Stimulated activated CD8-positive, alpha-beta memory T cell treated with anti-CD3 and anti-CD28 coated beads, Interleukin-12 subunit alpha, Interleukin-12 subunit beta, amount 100 ng/mL, for 4 hours (primary cell): ENCODE data around the gene SPAG16.
"Not testable (repeated sequence)": the region's sequence is repeated elsewhere in the genome, so short reads cannot be mapped to it uniquely, and the experiment has no call there.

Source experiments
- DNase-seq: peaks from one replicate; pipeline ENCODE4 v3.0.0-alpha.2; 2020; ENCODE audit warnings: low read depth

The SPAG16 gene

GRCh38 chr2:213271947-213272346 is 12.3 kb upstream of the SPAG16 start:
- no peak for DNase-seq

DNA sequence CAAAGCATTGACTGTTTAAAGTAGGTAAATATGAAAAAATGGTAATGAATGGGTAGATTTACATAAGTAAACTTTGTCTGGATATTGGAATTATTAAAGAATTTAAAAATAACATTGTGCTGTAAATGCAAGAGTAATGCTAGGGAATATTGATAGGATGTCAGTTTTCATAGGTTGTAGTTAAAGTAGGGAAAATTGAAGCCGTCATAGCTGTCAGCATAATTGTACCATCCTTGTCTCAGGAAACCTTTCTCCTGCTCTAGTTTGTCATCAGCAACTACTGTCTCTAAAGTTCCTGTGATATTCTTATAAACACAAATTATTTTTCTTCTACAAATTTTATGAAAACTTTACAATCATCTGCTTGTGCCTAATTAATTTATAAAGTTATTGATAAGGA is 10.1 kb upstream of the SPAG16 start:
- DNase-seq: no peak

- no peak for DNase-seq
These were observed 9.0 kb upstream of the SPAG16 start for GRCh38 chr2:213275265-213275664.

DNA sequence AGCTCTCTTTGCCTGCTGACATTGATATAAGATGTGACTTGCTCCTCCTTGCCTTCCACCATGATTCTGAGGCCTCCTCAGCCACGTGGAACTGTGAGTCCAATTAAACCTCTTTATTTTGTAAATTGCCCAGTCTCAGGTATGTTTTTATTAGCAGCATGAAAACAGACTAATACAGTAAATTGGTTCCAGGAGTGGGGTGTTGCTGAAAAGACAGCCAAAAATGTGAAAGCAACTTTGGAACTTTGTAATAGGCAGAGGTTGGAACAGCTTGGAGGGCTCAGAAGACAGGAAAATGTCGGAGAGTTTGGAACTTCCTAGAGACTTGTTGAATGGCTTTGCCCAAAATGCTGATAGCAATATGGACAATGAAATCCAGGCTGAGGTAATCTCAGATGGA is 7.1 kb upstream of the SPAG16 start:
- DNase-seq: not testable (repeated sequence)

DNA sequence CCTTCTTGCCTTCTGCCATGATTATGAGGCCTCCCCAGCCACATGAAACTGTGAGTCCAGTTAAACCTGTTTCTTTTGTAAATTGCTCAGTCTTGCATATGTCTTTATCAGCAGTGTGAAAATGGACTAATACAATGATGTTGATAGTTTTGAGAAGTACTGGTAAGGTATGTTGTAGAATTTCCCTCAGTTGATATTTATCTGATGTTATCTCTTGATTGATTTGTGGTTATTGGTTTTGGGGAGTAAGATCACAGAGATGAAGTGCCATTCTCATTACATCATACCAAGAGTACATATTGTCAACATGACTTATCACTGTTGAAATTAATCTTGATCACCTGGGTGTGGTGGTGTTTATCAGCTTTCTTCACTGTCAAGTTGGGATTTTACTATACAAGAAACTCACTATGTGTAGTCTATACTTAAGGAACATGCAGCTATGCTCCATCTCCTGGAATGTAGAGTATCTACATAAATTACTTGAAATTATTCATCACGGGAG is 5.1 kb upstream of the SPAG16 start:
- no peak for DNase-seq

GRCh38 chr2:213279971-213280370 is 4.3 kb upstream of the SPAG16 start:
- no peak for DNase-seq

- no peak for DNase-seq
These were observed 3.1 kb upstream of the SPAG16 start for GRCh38 chr2:213281156-213281555.

GRCh38 chr2:213285404-213285803 is 1.1 kb downstream of the SPAG16 start:
- no peak for DNase-seq

DNA sequence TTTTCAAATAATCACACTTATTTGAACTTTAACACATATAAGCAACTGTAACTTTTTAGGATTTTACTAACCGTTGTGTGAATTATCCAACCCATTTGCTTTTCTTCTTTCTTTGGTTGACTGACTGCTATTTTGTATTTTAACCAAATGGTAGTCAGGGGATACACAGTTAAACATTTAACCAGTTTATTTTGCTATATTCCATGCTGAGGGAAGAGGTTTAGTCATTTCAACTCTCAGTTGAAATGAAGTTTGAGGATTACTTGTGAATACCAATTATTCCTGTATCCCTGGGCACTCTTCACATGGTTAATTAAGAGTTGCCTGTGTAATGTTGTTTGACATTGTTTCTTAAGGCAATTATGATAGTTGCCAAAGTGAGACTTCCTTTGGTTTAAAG is 1.9 kb downstream of the SPAG16 start:
- no peak for DNase-seq

- no peak for DNase-seq
These were observed 4.8 kb downstream of the SPAG16 start for GRCh38 chr2:213288913-213289700.

DNA sequence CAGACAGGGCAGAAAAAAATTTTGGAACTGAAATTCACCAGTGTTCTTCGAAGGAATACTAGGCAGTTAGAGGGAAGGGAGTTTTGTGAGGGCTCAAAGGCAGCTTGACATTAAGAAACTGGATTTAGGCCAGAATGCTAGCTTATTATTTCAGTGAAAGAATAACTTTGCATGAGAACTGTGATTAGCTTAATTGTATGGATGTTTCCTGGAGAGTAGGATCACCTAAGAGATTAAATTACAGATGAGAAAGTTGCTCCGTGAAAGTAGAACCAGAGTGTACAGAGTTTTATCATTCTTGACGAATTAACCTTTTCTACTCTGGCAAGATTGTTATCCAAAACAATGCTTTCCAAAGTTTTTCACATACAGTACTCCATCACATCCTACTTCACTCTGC is 6.2 kb downstream of the SPAG16 start:
- DNase-seq: no peak

DNA sequence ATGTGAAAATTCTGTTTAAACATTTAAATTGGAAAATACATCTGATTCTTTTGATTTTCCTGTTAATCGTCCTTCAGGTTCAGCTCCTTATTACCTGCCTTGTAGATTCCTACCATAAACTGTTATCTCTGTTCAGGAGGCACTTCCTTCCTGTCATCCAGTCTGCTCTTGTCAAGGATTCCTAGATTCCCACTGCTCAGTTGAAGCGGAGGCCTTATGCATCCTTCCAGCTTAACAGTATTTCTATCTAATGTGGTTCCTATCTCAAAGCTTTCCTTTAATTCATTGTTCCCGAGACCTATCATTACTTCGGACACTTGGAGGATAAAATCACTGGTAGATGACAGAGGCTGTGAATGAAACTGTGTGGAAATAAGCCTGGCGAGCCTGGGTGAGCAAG is 12.0 kb downstream of the SPAG16 start:
- no peak for DNase-seq

- DNase-seq: no peak
These were observed 22.2 kb downstream of the SPAG16 start for GRCh38 chr2:213306316-213306942.

- no peak for DNase-seq
These were observed 31.1 kb downstream of the SPAG16 start for GRCh38 chr2:213315168-213315876.

DNA sequence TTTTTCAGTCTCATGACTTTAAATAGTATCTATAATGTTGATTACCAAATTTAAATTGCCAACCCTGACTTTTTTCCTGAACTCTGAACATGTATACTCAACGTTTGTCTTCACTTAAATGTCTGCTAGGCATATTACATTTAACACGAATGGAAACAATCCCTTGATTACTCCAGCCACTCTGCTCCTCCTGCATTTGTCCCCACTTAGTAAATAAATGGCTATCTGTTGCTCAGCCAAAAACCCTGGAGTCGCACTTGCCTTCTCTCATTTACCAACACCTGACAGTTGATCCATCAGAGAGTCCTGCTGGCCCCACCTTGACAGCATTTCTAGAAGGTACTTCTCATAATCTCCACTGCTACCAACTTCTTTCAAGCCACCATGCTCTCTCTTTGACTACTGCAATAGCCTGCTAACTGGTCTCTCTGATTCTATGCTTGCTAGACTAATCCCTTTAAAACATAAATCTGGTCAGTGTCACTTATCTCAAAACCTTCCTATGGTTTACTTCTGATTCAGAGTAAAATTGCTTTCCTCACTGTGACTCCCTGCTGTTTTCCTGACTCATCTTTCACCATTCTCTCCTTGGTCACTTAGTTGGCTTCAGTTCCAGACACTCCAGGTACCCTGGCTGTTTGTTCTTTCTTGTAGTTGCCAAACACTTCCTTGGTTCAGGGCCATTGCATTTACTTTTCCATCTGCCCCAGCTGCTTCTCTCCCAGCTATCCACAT is 31.9 kb downstream of the SPAG16 start:
- no peak for DNase-seq

GRCh38 chr2:213317929-213318328 is 33.7 kb downstream of the SPAG16 start:
- no peak for DNase-seq

DNA sequence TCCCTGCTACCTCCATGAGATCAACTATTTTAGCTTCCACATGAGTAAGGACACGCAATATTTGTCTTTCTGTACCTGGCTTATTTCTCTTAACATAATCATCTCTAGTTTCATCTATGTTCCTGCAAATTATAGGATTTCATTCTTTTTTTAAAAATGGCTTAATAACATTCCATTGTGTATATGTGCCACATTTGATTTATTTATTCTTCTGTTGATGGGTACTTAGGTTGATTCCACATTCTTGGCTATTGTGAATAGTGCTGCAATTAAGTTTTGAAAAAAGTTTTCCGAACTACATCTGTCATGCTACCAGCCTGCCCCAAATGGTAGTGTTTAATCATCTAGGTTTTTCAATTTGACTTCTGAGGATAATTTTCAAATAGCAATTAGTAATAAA is 36.3 kb downstream of the SPAG16 start:
- DNase-seq: no peak

GRCh38 chr2:213336253-213336770 is 52.0 kb downstream of the SPAG16 start:
- DNase-seq: no peak

DNA sequence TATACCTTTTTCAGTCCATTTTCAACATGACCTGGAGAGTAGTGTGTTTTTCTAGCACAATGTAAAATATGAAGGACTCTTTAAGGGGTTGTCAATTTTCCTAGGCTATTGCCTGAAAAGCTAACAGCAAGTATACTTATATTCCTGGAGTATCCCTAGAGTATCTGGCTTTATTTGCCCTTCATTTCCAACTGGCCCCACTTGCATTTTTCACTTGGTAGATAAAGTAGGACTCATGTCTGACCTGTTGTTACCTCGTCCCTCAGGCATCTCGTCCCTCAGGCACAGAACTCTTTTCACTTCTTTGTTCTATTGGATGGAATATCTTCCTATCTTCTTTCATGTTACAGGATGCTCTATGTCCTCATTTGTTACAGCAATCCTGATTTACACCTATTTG is 69.2 kb downstream of the SPAG16 start:
- no peak for DNase-seq

- no peak for DNase-seq
These were observed 92.4 kb downstream of the SPAG16 start for GRCh38 chr2:213376644-213377043.

GRCh38 chr2:213407027-213407426 is 122.8 kb downstream of the SPAG16 start:
- not testable (repeated sequence) for DNase-seq
